GM19025 (cell line): ENCODE data around the gene NRCAM.
"Not testable (repeated sequence)": the region's sequence is repeated elsewhere in the genome, so short reads cannot be mapped to it uniquely, and the experiment has no call there.

Source experiments
- ATAC-seq: cut with Tn5 transposase; IDR thresholded peaks from one replicate; pipeline ENCODE4 v1.9.1; 2021; ENCODE audit warnings: mild to moderate bottlenecking, low read depth, moderate library complexity; ENCODE audit not compliant: unreplicated experiment

Gene NRCAM

DNA sequence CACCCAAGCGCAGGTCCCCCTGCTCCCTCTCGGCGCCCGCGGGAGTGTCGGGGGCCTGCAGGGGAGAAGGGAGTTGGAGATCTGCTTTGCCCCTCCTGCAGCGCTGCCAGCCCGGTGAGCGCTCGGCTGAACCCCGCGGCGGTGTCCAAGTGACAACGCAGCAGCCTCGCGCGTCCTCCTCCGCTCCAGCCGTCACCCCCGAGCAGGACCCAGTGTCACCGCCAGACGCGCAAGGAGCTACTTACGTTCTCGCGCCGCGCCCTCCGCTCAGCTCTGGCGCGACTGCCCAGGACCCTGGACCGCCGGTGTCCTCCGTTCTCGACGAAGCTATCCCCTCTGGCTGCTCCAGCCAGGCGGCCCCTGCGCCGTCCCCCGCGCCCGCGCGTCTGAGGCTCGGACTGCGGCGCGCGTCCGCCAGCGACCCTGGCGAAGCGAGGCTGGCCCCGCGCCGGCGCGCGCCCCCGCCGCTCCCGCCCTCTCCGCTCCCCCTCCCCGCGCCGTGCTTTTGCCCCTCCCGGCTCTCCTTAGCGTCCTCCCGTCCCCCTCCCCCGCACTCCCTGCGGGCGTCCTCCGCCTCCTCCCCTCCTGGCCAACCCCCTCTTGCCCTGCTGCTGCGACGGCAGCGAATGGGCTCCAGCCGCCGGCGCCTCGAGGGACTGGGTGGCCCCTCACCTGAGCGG is at the start of gene NRCAM:
TSS of gene NRCAM (minus strand) at position 439 of the 680 bp plus-strand sequence. CDS start 216,372 bp downstream, outside the sequence.
- no peak for ATAC-seq

DNA sequence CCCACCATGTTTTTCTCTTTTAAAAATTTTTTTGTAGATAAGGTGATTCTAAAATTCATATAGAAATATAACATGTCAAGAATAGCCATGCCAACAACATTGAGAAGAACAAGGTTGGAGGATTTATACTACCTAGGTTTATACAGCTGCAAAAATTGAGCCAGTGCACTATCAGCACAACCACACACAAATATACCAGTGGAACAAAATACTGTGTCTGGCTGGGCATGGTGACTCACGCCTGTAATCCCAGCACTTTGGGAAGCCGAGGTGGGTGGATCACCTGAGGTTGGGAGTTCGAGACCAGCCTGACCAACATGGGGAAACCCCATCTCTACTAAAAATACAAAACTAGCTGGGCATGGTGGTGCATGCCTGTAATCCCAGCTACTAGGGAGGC is 48.3 kb upstream of the NRCAM start:
- ATAC-seq: not testable (repeated sequence)

DNA sequence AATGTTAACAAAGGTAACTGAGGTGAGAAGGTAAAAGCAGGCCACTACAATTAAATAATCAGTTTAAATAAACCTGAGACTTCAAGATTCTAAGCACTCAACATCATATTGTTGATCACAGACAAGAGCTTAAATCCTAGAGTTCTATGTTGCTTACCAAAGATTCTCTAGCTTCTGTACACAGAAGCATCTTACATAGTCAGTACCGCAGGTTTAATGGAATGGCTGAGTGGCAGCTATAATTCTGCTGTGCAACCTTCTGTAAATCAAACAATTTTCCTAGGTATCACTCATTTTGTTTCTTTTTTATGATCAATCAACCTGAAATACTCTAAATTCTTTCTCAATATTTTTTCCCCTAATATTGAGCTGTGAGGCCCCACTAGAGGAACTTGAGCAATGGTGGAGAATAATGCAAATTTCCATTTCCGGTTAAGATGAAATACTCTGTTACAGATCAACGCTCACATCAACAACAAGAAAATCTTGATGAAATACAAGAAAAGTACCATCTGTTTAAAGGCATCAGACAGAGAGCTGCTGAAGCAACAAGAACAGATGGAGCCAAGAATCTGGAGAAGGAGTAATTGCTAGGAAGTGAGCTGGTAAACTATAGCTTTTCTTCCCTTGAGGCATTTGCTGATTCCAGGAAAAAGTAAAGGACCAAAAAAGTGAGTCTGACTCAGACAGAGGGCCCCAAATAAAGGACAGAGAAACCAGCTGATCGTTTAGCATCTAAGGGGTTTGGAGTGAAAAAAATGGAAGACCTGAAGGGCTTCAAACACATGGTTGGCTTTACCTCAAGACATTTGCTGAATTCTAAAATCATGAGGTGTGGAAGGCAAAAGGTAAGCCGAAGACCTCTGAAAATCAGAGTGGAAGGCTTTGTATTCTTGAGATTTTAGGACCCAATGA is 47.1 kb upstream of the NRCAM start:
- peak; percentile 97 for ATAC-seq

DNA sequence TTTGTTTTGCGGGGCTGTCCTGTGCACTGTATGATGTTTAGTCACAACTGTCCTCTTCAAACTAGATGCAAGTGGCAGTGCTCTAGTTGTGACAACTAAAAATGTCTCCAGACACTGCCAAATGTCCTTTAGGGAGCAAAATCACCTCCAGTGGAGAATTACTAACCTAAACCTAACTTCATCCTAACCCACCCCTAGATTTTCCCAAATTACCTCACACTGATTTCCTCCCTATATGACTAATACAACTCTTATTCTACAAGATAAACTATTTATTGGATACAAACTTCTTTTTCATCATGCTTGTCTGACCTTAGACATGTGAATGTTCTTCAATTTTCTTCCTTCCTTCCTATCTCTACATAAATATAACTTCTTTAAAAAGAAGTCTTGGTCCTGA is 43.3 kb upstream of the NRCAM start:
- no peak for ATAC-seq

DNA sequence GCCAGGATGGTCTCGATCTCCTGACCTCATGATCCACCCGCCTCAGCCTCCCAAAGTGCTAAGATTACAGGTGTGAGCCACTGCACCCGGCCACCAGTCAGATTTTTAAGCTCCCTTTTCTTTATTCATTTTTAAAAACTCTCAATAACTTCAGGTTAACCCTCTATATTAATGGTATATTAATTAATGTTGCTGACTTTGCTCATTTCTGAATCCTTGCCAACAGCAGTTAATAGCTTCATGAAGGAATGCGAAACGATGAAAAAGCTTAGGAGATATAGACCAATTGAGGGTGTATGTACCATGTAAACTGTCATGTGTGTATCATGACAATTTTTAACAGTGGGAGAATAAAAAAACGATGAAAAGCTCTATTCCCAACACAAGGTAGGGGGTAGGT is 42.2 kb upstream of the NRCAM start:
- no peak for ATAC-seq

DNA sequence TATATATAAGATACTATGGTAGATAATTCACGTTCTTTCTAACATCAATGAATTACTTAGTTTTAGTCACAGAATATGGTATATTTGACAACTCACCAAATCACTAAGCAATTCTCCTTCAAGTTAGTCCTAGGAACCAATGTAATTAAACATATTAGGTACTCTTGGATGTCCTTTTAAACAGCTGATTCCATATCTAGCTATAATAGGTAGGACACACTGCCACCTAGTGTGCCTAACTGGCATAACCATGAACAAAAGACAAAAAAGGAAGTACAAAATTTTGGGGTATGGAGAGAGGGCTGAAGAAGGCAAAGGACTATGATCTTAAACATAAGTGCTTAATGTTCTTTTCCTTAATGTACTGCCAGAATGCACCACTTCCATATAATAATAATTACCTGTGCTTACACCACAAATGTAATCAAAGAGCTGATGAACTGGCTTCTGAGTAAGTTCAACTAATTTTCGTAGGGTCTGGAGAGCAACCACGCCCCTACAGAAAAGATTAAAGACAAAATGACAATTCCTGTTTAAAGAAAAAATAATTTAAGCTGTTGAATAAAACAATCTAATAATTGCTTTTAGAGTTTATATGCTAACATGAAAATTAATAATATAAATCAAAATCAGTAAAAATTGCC is 41.0 kb upstream of the NRCAM start:
- ATAC-seq: peak; percentile 63

DNA sequence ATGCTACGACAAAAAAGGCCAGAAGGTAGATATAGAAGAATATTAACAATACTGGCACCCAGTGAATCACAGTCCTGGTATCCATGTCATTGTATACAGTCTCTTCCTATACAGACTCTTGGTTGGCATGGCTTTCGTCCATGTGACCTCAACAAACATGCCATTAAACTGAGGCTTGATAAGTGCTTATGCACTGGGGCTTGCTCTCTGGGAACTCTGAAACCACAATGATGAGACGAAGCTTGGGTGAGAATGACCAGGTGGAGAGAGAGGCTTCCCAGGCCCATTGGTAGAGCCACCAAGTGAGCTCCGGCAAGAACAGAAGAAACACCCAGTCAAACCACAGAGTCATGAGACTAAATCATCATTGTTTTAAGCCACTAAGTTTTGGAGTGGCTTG is 36.5 kb upstream of the NRCAM start:
- ATAC-seq: no peak

DNA sequence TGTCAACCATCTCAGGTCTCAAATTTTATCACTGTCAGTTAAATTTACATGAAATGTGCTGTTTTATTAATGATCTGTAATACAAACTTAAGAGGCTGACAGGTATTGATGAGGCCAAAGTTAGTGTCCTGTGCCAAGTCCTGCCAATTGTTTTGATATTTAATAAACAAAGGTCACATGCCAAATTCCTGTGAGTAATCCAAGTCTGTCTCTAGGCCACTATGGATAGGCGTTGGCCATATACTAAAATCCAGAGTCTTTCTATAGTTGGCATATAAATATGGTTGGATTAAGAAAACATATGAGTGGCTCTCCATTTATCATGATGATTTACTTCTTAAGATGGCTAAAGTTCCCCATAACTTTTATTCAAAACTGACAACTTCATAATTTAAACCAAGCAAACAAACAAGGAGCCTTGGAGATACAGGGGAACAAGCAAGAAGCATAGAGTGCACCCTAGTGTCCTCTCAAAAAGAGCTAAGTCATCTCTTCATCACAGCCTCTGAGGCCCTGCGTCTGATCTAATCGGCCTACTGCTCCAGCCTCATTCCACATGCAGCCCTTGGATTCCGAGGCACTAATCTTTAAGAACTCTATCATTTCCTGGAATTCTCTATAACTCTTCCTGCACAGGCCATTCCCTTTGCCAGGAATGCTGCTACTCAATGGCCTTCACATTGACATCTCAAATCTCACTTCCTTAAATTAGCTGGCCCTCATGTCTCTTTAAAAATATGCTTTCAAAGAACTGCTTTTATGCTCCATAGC is 32.7 kb upstream of the NRCAM start:
- ATAC-seq: no peak

DNA sequence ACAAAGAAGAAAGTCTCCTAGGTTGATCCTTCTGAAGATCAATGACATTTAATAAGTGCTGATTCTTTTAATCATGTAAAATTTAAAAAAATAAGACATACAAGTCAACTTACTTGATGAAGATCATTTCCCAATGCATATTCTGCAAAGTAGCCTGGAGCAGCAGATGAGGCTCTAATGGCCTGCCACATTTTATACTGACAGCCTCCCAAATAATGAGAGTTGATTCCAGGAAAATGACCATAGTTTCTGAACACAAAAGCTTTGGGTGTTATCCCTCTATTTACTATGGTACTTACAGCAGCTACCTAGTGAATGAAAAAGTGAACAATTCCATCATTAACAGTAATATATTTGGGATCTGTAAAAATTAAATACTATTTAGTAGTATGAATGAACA is 31.4 kb upstream of the NRCAM start:
- no peak for ATAC-seq

DNA sequence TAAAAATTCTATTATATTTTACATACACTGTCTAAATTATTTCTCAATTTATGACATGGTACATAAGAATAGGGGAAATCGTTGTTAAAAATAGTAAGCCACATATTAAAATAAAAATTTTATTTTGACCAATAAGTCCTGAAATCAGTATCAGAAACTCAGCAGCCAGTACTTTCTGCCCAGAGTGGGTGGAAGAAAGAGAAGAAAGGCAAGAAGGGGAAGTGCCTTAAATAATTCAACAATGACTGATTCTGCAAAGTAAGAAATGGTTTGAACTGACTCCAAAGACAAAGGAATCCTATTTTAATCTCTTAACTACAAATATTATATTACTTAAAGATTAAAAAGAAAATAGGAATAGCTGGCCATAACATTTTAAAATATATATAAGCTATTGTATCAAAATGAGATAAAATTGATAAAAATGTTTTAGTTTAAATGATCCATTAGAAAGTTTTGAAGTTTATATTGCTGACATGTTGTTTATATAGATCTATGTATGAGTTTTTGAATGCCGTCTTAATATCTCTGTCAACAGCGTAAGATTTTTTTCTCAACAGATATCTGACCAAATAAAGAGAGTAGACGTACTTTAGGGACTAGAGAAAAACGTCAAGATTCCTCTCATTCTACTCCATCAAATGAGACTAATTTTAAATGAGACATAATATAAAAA is 30.2 kb upstream of the NRCAM start:
- ATAC-seq: no peak

DNA sequence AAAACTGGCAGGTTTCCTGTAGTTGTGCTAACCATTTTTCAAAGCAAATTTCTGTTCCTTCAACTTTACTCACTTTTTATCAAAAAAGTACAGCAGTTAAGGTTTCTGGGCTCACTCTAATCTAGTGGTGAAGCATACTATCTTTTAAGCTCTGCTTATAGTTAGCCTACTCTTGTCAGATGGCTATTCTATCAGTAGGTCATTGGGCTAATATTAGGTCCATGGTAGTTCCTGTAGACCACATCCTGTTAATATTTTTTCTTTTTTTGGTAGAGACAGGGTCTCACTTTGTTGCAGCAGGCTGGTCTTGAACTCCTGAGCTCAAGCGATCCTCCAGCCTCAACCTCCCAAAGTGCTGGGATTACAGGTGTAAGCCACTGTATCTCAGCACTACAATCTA is 27.9 kb upstream of the NRCAM start:
- ATAC-seq: no peak

DNA sequence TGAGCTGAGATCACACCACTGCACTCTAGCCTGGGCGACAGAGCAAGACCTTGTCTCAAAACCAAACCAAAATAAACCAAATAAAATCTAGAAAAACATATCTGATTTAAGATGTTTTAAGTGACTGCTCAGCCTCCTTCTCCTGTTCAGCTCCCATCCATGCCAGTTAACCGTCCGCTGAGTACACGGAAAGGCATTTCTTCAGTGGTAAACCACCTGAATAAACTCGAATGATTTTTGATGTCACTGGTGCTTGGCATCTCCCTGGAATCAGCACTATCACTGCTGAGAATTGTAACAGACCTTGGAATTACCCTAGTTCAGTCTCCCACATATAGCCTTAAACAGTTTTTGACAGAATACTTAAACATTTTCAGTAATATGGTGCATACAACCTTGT is 24.1 kb upstream of the NRCAM start:
- no peak for ATAC-seq

DNA sequence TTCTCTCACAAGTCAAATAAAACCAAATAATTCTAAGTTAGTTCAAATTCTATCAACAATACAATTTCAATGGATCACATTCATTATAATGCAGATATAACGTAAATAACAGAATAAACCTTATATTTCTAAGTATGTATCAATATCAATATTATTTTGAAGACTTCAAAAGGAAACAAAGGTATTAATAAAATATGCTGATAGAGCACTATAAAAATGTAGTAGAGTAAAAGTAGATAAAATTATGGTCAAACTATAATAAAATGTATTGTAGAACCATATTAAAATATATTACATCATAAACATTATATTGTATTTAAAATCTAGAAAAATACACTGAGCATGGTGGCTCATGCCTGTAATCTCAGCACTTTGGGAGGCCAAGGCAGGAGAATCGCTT is 23.5 kb upstream of the NRCAM start:
- ATAC-seq: no peak

DNA sequence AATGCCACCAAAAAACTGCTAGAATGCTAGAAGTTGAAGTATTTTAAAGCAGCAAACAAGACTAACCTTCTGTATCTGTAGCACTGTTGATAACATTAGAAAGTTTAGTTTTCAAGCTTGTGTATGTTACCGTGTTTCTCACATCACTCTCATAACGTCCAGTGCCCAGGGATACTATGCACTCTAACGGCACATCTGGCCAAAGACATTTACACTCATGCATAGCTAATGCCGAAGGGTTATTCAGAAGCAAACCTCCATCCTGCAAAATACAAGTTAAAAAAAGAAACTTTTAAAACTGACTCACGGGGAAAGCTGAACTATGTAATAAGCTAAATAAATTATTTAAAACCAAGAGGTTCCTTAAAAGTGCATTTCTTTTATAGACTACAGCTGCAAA is 22.9 kb upstream of the NRCAM start:
- no peak for ATAC-seq

DNA sequence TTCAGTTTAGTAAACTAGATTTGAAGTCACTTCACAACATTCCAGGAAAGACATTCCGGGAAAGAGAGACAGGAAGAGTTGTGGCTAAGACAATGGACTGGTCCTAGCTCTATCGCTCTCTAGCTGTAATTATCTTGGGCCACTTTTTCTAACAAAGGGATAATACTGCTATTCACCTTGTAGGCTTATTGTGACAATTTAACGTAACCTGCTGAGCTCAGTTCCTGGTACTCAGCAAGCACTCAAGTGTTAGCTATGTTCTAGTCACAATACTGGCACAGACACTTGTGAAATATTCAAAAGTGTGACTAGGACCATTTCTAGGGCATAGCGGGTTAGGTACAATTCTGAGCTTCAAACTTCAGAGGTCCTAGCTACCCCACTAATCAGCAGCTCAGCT is 12.0 kb upstream of the NRCAM start:
- no peak for ATAC-seq

DNA sequence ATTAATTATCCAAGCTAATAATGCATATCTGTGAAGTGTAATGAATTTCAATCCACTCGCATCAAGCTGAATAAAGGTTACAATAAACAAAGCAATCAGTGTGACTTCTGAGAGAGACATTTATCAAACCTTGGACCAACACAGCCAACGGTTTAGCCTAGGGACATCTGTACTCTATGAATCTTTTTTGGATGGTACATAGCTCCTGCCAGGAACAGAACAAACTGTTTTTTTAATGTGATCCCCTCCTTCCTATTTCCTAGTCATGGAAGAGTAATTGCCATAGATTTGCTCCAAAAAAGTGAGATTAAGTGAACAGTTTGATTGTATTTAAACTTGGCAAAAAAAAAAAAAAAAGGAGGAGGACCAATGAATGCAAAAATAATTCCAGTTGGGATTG is 11.2 kb upstream of the NRCAM start:
- no peak for ATAC-seq

DNA sequence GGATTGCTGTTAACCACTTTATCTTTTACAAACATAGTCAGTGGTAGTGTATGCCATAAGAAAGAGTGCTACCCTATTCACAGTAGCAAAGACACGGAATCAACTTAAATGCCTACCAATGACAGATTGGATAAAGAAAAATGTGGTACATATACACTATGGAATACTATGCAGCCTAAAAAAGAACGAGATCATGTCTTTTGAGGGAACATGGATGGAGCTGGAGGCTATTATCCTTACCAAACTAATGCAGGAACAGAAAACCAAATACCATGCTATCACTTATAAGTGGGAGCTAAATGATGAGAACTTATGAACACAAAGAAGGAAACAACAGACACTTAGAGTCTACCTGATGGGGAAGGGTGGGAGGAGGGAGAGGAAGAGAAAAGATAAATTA is 10.1 kb upstream of the NRCAM start:
- not testable (repeated sequence) for ATAC-seq

DNA sequence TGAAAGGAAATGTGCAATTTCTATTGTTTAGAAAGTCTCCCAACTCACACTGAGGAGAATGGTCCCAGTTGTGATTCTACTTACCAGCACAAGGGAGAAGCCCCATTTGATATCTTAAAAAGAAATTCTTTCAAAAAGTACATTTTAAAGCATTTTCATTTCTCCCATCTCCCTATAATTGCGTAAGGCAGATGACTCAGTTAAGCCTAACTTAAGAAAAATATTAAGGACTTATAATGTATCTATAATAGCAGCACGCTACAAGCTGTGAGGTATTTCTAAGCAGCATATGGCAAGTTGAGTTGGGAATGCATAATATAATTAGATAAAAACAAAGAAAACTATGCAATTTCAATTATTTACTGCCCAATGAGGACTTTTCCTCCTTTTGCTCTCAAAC is 8.5 kb upstream of the NRCAM start:
- no peak for ATAC-seq

DNA sequence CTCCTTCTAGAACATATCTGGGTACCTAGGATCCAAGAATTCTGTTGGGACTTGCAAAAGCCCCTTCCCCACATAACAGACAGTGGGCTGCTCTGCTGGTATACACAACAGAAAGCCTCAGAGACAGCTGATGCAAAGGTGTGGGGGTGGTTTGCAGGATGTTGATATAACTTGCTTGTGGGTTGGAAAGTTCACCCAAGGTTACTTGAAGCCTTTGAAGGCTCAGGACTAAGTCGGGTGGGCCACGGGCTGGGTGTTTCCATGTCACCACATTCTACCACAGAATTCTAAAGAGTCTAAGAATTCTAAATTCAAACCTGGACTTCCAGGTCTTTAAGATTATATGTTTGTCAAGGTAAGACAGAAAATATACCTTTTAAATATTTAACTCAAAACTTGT is 7.4 kb upstream of the NRCAM start:
- no peak for ATAC-seq

DNA sequence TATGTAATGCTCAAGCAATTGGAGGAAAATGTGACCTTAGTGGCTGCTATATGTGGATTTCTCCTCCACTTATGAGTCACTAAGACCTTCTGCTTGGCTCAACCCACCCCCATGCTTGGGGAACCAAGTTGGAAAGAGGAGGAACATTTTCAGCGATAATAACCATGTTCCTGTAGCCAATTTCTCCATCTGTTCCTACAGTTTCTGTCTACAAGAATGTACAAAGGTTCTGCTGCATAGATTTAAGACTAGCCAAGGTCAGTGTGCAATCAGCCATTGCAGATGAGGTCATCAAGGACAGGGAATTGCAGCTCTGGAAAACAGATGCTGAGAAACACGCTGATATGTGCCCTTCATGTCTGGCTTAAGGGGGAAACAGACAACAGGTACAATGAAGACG is 5.6 kb upstream of the NRCAM start:
- no peak for ATAC-seq
